A549 treated with CORT108297 at 1 μM for 4 hours (cell line): ENCODE data around the gene ZRANB2. TPM values are rescaled to one million over a fixed set of nuclear protein-coding genes. Genes with fewer than 3 reads are reported as not detected.

Experiments used
- total RNA-seq: library from RNA; stranded (reverse); fragments of 200-300 nt; extraction: Qiagen RNA extraction; gene quantifications from 5 replicates; pipeline ENCODE4 v1.2.3, GENCODE V29; 2022

ZRANB2 gene
- total RNA-seq = 18.9 to 31.5 TPM (median 24.7 TPM) in 5 replicates

GRCh38 chr1:71080739-71081696 is at the start of gene ZRANB2:
Gene ZRANB2 (minus strand): TSS chr1:71081035. CDS start chr1:71080995, 40 bp downstream.

GRCh38 chr1:71047635-71048607 is 32.9 kb downstream of the ZRANB2 start, which contains the start of gene PTGER3:
Gene PTGER3 (minus strand): TSS chr1:71047816. CDS start chr1:71047577, 239 bp downstream.

Other genes starting within 250 kb of the ZRANB2 start
- gene PTGER3, start 33.2 kb downstream of the ZRANB2 start, total RNA-seq = not detected in 5 replicates